HG03520 (cell line): ENCODE measurements around the gene SLC38A10.

Source experiments
- ATAC-seq: cut with Tn5 transposase; IDR thresholded peaks from one replicate; pipeline ENCODE4 v1.9.1; 2021; ENCODE audit warnings: mild to moderate bottlenecking, moderate library complexity; ENCODE audit not compliant: unreplicated experiment

SLC38A10 gene

GRCh38 chr17:81210868-81211267 lies 84.2 kb downstream of the SLC38A10 start:
- no peak for ATAC-seq

- no peak for ATAC-seq
These were observed 84.6 kb downstream of the SLC38A10 start for GRCh38 chr17:81210466-81210865.

- ATAC-seq = no peak
These were observed 86.0 kb downstream of the SLC38A10 start for GRCh38 chr17:81209141-81209540.

GRCh38 chr17:81208651-81209050 lies 86.5 kb downstream of the SLC38A10 start:
- ATAC-seq = no peak

- ATAC-seq = no peak
These were observed 87.2 kb downstream of the SLC38A10 start for GRCh38 chr17:81207610-81208581.

- ATAC-seq = no peak
These were observed 88.5 kb downstream of the SLC38A10 start for GRCh38 chr17:81206657-81207056.

- ATAC-seq = no peak
These were observed 88.9 kb downstream of the SLC38A10 start for GRCh38 chr17:81206166-81206565.

GRCh38 chr17:81204578-81204977 lies 90.5 kb downstream of the SLC38A10 start:
- ATAC-seq = no peak

- ATAC-seq = no peak
These were observed 92.0 kb downstream of the SLC38A10 start for GRCh38 chr17:81203136-81203535.

- ATAC-seq = no peak
These were observed 92.8 kb downstream of the SLC38A10 start for GRCh38 chr17:81202318-81202717.

GRCh38 chr17:81200695-81201580 lies 94.2 kb downstream of the SLC38A10 start:
- ATAC-seq = no peak

GRCh38 chr17:81200201-81200600 lies 94.9 kb downstream of the SLC38A10 start:
- no peak for ATAC-seq

- no peak for ATAC-seq
These were observed 95.7 kb downstream of the SLC38A10 start for GRCh38 chr17:81199482-81199830.

GRCh38 chr17:81198826-81199481 lies 96.2 kb downstream of the SLC38A10 start:
- ATAC-seq = no peak

- no peak for ATAC-seq
These were observed 97.1 kb downstream of the SLC38A10 start for GRCh38 chr17:81197831-81198490.

- ATAC-seq = no peak
These were observed 97.7 kb downstream of the SLC38A10 start for GRCh38 chr17:81197409-81197795.

GRCh38 chr17:81196505-81197408 lies 98.3 kb downstream of the SLC38A10 start:
- no peak for ATAC-seq

GRCh38 chr17:81195941-81196495 lies 99.1 kb downstream of the SLC38A10 start:
- ATAC-seq = no peak
